Activated CD4-positive, alpha-beta T cell treated with anti-CD3 and anti-CD28 coated beads, Interleukin-2, amount 50 U/mL, for 4 hours (primary cell): ENCODE results near the gene HIVEP3.

Experiments used
- DNase-seq, 2 experiments: peaks; one replicate each; pipeline ENCODE4 v3.0.0-alpha.2; 2020

HIVEP3 gene

DNA sequence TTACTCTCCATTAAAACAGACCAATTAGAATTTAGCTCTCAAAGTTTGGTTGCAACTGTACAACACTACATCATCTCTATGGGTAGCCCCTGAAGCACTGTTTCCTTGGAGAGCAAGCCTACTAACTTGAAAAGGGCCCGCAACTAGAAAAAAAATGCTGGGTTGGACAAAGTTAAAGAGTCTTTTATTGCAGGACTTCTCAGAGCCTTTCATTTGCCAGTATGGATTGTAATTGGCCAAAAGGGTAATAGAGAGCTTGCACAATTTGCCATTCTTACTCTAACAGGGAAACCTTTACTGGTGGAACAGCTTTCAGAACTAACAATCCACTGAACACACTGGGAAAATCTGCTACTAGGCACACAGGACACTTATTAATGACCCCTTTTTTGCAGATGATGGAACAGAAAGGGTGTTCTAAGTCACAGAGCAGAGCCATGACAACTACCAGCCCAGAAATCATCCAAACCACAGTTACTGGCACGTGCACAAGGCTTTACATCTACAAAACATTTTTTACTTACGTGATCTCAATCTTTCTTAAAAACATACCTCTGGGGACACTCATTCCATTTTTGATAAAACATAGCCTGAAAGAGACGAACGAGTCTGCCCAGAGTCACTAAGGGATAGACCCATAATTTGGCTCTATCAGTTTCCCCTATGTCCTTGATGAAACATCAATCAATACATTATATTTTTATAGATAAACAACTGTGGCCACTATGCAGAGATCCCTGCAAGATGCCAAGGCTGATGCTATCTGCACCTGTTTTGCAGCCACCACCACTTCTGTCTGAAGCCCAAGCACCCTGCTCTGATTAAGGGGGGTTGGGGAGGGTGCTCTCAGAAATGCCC lies 257.9 kb downstream of the HIVEP3 start:
- no peak for DNase-seq

DNA sequence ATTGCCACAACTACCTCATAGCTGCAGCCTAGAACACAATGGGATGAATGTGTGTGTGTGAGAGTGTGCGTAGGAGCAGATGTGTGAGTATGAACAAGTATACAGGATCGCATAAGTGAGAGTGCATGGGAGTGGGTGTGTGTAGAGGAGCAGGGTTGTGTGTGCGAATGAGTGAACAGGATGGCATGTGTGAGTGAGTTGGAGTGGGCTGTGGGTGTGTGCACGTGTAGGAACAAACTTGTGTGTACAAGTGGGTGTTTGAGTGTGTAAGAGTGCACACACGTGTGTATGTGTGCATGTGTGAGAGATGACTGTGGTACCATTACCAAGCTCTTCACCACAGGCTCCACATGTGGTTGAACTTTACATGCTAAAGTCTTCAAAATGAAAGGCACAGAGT lies 258.8 kb downstream of the HIVEP3 start:
- DNase-seq: no peak

DNA sequence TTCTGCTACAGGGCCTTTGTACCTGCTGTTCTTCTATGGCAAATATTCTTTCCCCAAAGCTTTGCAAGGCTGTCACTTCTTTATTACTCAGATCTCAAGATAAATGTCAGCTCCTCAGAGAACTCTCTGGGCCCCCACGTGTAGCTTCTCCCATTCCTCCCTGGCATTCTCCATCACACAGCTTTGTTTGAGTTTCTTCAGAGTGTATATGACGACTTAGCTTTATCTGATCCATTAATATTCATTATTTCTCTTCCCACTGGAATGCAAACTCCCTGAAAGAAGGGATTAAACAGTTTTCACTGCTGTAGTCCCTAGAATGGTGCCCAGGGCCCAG lies 259.6 kb downstream of the HIVEP3 start:
- DNase-seq: no peak

DNA sequence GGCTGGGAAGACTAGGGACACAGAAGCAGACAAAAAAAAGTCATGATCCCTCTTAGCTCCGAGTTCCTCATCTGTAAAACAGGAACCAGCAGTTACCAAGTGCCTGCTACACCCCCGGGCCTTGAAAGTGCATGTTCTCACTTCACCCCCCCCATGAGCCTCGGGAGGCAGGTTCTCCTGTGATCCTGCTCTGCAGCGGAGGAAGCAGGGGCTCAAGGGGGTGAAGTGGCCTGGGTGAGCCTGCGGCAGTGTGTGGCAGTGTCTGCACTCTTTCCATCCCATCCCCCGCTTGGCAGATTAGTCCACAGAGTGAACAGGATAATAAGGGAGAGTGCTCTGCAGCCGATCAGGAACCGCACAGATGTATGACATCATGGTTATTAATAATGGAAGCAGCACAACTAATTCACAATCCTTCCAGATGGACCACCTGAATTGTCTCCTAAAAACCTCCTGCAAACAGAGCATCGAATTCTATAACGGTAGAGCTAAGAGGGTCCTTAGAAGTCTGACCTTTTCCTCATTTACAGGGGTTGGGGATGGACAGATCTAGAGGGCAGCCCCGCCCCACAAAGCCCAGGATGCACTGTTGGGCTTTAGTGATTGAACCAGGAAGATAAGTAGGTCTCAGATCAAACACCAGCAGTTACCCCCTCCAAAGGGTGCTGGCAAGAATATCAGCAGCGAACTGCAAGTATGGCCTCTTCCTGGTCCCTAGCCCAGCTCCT lies 260.1 kb downstream of the HIVEP3 start:
- DNase-seq: no peak

DNA sequence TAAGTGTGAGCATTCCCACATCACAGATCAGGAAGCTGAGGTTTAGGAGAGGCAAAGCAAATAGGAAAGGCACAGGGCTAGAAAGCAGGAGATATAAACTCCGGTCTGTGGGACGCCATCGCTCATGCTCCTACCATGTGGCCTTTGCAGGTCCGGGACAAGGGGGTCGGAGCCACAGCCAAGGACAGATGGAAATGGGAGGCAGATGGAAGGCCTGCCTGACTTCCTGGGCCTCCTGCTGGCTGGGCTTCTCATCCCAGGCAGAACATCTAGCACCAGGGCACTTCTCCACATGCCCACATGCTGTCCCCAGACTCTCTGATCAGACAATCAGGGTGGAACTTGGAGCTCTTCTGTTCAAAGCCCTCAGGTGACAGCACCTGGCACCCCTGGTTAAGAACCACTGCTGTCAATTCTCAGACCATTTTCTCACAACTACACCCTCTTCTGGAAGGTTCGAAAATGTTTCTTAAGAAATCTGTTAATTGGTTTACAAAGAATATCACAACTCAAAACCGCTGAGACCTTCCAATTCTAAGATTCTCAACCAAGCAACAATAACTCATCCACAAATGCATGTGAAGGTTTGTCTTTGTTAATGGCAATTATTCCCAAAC lies 260.9 kb downstream of the HIVEP3 start:
- DNase-seq: no peak

DNA sequence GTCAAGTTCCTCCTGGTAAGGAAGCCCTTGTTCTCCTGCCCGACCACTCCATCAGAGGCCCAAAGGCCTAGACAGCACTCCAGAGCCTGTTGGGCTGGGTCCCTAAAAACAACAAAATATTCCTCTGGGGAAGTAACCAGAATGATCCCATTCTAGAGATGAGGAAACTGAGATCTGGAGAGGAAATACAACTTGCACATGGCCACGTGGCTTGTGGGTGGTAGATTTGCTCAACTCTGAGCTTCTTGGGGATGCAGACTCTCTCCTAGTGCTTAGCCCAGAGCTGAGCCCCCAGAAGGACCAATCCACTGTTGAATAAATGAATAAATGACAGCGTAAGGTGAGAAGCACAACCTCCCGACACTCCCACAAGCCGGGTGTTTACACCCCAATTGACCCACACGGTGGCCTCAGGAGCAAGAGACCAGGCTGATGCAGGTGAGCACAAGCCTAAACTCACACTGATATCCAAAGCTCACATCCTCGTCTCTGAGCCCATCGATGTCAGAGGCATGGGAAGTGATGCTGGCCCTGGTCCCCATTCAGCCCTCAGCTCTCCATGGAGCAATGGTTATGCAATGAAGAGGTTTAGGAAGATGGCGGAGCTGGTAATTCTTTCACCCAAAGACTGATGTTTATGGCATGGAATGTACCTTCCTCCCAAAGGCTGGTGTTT lies 261.8 kb downstream of the HIVEP3 start:
- DNase-seq: no peak

DNA sequence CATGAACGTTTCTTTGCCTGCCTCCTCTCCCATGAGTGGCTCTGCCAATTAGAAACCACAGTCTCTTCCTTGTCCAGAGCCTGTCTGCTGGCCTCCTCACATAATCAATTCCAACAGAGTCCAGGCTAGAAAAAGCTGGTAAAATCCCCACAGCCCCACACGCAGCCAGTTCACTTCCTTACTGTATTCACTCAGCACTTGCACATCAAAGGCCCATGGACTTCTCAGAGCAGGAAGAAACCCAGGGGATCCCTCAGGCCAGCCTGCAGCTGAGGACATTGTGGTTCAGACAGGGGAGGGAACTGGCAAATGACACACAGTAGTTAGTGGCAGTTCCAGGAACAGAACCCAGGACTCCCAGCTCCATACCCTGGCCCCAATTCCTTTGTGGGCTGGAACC lies 262.7 kb downstream of the HIVEP3 start:
- no peak for DNase-seq

DNA sequence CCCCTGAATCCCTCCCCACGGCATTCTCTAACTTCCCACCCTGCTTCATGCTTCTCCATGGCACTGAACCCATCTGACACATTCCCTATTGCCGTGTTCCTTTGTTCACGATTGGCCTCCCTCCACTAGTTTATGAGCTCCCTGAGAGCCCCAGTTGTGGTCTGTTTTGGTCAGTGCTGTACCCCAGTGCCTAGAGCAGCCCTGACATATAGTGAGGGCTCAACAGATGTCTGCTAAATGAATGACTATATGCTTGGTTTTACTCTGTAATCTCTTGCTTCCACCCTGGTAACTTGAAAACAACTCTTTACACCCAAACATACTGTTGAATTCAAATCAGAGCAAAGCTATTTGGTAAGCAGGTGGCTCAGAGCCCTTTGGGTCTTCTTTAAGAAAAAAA lies 263.1 kb downstream of the HIVEP3 start:
- DNase-seq: no peak

DNA sequence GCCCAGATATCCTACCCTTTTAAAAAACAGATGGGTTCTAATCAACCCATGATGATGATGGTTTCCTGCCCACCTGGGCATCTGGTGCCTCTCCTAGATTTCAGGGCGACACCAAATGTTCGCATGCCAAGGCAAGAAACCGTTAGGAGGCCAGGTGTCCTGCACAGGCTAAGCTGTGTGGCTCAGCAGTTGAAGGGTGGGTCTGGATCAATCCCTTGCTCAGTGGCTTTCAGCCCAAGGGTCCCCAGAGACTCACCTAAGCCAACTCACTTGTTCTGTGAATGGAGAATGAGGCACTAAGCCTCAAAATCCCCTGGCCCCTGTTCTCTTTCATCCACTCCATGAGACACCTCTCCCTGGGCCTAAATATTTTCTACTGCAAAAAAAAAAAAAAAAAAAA lies 265.1 kb downstream of the HIVEP3 start:
- no peak for DNase-seq

DNA sequence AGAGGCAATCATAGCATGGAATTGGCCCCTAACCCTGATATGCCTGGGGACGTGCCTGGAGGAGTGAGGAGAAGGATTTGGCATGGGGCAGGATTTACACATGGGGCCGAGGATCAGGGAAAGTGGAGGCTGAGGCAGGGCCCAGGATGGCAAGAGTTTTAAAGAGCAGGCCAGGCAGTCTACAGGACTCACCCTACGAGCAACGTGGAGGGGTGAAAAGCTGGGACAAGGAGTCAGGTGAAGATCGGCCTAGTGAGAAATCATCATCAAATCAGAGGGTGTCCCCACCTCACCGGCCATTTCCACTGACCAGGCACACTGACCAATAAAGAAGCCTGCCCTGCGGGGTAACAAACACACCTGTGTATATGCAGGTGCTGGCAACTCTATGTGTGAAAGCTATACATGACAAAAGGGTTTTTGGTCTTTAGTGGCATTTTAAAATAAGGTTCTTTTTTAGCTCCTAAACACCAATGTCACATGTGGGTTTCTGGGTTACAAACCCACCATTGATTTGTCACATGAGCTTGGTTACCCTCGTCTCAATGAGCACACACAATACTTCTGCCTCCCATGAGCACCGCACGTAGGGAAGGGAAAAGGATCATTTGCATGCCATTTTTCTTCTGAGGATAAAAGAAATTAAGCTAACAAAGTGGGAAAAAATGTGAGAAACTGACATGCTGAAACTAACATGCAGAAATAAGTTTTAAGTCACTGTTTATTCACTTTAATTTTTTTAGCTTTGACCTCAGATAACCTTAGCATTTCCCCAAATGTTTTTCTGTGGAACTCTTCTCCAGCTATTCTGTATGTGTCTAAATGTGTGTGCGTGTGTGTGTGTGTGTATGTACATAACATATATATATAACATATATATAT lies 266.1 kb downstream of the HIVEP3 start:
- no peak for DNase-seq

DNA sequence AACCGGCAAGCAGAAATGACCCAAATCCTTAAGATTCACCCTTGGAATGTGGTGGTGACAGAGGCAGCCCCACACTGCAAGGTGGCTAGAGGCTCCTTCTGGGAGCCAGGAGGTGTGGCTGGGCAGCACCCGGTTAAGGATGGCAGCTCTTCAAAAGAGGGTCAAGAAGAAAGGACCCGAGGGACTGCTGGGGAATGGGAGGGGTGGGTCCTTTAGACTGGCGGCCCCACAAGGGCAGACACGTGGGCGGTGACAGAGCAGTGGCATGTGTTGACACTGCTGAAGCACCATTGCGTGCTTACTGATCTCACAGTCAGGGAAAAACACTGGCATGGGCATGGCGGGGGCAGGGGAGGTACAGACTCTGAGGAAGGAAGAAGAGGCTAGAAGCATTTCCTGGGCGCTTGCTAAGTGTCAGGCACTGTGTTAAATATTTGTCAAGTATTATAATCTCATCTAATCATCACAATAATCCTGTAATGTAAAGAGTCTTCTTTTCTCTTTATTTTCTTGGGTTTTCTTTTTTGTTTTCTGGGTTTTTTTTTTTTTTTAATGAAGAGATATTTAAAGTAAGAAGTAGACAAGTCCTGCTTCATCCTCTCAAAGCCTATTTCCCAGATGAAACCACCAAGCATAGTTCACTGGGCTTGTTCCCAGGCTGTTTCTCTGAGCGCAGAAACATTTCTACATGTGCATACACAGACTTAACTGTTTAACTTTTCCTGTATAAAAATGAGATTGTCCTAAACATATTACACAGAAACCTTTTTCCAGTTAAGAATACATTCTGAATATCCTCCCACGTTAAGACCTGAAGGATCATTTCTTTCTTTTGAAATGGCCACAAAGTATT lies 268.5 kb downstream of the HIVEP3 start:
- peak; percentile 35 to 44 for DNase-seq

DNA sequence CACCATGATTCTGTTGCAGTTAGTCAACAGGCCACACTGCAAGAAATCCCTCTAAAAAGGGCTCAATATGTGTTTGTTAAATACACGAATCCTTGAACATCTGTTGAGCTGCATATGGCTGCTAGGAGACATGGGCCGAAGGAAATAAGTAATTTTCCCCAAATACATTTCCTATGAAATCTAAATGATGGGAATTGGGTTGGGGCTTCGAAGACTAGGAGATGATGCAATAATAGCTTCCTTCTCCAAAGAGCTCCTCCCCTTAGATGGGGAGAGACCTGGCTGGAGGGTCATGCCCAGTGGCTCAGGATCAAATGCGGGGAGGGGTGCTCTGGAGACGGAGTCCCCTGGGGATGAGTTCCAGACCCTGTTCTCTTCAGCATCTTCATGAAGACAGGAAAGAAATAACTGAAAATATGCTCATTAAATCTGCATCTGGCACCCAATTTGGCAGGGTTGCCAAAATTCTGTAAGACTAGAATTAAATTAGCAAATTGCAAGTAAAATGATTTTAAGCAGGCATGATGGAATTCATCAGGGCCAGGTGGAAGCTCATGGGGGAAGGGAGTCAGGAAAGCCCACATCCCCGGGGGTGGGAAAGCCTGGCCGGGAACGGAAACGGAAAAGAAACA lies 269.2 kb downstream of the HIVEP3 start:
- DNase-seq: no peak

DNA sequence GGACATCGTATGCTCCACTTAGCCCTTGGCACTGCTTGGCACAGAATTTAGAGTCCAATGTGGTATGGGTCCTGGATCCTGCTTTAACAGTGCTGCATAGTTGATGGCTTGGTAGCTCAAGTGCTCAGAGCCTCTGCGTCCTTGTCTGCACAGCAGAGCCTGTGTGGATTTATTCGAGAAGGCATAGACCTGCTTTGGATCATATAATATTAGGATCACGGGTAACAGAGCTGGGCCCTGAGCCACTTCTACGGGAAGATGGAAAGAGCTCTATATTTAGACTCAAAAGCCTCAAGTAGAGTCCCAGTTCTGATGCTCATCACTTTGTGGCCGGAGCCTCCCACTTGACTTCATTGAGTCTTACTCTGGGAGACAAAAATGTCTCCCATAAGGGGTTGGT lies 269.9 kb downstream of the HIVEP3 start:
- DNase-seq: no peak

DNA sequence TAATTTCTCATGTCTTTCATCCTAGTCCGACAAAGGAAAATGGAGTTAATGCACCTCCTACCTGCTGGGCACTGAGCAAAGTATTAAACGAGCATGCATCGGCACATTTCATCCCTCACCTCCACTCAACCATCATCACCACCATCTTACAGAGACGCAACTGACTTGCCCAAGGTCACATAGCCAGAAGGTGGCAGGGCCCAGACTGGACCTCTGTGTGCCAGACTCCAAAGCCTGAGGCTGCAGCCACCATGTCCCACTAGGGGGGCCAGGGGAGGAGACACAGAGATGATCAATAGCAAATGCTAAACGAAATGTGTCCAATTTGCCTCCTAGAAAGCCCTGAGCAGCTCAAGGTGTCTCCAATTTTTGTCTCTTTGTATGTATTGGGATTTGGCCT lies 270.5 kb downstream of the HIVEP3 start:
- no peak for DNase-seq

DNA sequence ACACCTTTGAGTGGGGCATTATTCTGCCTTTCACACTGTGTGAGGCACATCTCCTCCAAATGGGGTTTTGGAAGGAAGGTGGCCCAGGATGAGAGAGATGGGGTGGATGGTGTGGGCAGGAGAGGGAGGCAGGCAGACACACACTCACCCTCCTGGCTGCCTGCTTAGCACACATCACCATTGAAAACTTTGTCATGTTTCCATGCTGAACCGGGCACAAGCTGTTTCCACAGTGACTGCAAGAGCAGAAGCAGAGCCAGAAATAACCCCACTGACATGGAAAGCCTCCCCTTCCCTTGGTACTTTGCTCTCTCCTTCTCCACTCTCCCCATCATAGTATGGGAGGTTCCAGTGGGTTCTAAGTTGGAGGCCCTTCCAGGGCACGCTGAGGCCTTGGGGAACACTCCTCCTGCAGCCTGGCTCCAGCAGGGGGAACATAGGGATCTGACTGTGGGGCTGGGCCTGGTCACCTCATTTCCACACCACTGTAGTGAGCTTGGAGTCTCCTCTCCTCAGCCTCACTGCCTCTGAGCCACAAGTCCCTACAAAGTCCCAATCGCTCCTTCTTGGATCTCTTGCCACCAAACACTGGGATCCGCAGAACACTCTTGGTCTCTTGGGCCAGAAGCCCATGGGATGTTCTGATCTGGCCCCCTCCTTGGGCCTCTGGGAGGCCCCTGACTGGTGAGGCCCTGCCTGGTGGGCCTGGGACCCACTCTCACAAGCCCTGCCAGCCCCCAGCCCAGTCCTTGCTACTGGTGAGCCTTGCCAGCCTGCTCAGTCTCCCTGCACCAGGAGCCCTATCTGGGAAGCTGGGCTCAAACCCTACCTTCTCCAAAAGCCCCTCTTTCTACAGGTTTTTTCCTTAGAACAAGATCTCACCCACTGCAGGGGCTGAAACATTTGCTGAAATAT lies 271.2 kb downstream of the HIVEP3 start:
- no peak for DNase-seq

DNA sequence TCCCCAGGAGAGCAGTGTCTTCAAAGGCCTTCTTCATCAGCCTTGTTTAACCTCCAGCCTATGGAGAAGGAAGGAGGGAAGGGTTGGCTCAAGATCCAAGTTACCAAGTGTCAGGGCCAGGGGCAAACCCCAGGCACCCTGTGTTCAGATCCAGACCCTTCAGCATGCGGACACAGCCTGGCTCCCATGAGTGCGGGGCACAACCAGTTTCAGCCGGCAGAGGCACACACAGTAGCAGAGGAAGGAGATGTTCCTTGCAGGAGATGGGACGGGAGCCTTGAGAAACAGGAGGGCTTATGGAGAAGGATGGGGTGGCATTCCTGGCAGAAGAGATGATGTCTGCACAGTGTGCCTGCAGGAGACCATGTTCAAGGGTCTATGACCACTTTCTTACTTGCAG lies 272.5 kb downstream of the HIVEP3 start:
- DNase-seq: no peak

DNA sequence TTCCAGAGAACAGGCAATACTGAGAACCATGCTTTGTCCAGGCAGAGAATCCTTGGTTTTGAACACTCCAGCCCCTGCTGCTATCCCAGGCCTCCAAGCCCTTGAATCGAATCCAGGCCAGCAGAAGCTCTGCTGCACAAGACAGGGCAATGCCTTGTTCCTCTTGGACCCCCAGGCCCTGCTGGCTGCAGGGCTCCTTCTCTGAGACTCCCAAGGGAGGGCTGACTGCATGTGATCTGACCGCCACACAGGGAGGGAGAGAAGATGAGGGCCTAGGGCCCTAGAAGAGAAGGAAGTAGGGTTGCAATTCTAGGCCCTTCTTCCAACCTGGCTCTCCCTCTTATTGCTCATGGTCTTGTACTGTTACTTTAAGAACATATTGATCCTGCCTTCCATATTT lies 273.7 kb downstream of the HIVEP3 start:
- no peak for DNase-seq

DNA sequence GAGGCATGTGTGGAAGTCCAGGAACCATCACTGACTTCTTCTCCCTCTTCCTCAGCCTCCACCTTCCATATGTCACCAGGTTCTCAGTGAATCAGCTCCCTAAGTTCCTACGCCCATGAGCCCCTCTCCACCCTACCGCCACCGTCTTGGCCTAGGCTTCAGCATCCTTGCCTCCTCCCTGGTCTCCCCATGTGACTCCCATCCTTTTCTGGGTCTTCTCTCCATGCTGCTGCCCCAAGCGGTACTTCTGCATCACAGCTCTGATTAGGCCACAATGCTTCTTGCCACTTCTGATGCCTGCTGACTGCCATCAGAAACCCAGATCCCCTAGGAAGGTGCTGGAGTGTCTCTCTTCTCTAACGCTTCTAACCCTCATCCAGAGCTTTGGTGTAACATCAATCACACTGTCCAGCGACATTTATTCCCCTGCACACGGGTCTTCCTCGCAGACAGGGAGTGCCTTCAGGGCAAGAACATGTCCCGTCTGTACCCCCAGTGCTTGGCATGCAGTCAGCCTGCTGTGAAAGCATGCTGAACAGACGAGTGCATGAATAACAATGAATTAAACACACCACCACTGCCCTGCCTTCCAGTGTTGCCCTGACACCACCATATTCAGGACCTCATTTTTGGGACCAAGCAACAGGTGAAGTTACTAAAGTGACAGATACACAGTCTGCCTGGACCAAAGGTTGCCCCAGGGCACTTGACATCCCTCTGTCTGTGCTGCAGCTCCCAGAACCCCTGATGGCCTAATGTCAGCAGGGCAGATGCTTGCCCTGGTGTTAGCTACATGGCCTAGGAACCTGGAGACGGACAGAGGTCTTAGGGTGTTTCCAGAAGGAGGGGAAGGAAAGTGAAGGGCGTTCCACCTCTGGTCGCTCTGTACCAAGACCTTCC lies 275.6 kb downstream of the HIVEP3 start:
- no peak for DNase-seq
